Left ventricle myocardium inferior (tissue), 1 donor: Measurements from ENCODE around the gene FGFBP2. TPM values are rescaled to one million over a fixed set of nuclear protein-coding genes. Genes with fewer than 3 reads are reported as not detected.

Experiments used
- DNase-seq: peaks from one replicate; pipeline ENCODE4 v3.0.0-alpha.2; 2020
- H3K27ac ChIP-seq: fragments of 200-600 bp; replicated peaks from 2 replicates; pipeline ENCODE4 v1.8.0; 2021
- H3K27me3 ChIP-seq: fragments of 200-600 bp; 2 replicates; pipeline ENCODE4 v1.8.0; 2021; ENCODE audit warnings: low read depth
- H3K36me3 ChIP-seq: fragments of 200-600 bp; 2 replicates; pipeline ENCODE4 v1.8.0; 2021
- H3K4me1 ChIP-seq: fragments of 200-600 bp; 2 replicates; pipeline ENCODE4 v1.8.0; 2021
- H3K4me3 ChIP-seq: fragments of 200-600 bp; 2 replicates; pipeline ENCODE4 v1.8.0; 2021; ENCODE audit warnings: mild to moderate bottlenecking, moderate library complexity
- H3K9me3 ChIP-seq: fragments of 200-600 bp; replicated peaks from 2 replicates; pipeline ENCODE4 v1.8.0; 2021
- CTCF ChIP-seq: fragments of 200-600 bp; IDR thresholded peaks from 2 replicates; pipeline ENCODE4 v1.8.0; 2021; ENCODE audit warnings: antibody characterized with exemption, mild to moderate bottlenecking, borderline replicate concordance
- intact Hi-C: fragments of 100-400 bp; cut with micrococcal nuclease; formaldehyde crosslinking; loops from one replicate; pipeline ENCODE4 v1.11.0; 2022
- total RNA-seq: library from RNA; stranded (reverse); fragmentation: NEBNext Ultra II Directional; extraction: Animal tissue kit (Norgen Biotek cat#: 25700); gene quantifications from one replicate; pipeline ENCODE4 v1.2.1, GENCODE V29; 2021
- donor health status: DM: no; HTN: yes; CAD: no; lungs with severe emphysema.

FGFBP2 gene
- total RNA-seq, 1 donor from 2014 or later, result 1.2 TPM

- no peak overlapping the region for H3K27ac ChIP-seq
- intact Hi-C loops, result loop anchor here (5.0 to 10.0 kb wide), 2 partner anchors 154 to 226 kb away; no protein-coding TSS in a partner anchor
Measured at GRCh38 chr4:15958562-15958961, 4.4 kb downstream of the FGFBP2 start.

GRCh38 chr4:15956179-15956850 lies 6.7 kb downstream of the FGFBP2 start:
- DNase-seq, result peak; percentile 66
- intact Hi-C loops, result loop anchor here (5.0 to 10.0 kb wide), 2 partner anchors 152 to 224 kb away; no protein-coding TSS in a partner anchor
- no peak overlapping the region for H3K4me3 ChIP-seq
- peak; percentile 89 for TF ChIP-seq CTCF
- no peaks in the 10 kb centered on the region for H3K4me1 ChIP-seq
- no peak overlapping the region for H3K27ac ChIP-seq
- peaks cover 7% of the 10 kb centered on the region for H3K27me3 ChIP-seq
- no peaks in the 10 kb centered on the region for H3K36me3 ChIP-seq
- no peaks in the 10 kb centered on the region for H3K9me3 ChIP-seq

More at GRCh38 chr4:15958562-15958961, 4.4 kb downstream of the FGFBP2 start:
- no peak overlapping the region for H3K4me3 ChIP-seq
- peaks cover 7% of the 10 kb centered on the region for H3K27me3 ChIP-seq
- no peak for DNase-seq
- peaks cover 8% of the 10 kb centered on the region for H3K4me1 ChIP-seq
- no peak for TF ChIP-seq CTCF
- H3K9me3 ChIP-seq, result no peaks in the 10 kb centered on the region
- no peaks in the 10 kb centered on the region for H3K36me3 ChIP-seq

DNA sequence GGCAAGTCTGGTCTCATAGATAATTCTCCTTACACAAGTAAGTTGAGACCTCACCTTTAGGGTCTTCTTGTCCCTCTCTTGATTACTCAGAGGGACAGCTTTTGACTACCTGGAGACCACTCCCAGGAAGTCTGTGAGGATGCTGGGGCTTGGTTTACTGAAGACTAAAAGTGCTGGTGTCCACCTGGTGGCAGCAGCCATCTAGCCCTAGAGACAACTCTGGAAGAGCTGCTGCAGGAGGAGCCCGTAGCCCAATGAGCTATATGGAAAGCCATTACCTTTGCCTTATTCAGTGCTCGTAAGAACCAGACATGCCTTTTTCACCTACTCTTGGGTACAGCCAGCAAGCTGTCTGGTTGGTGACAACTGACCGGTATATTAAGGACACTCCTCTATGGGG lies 7.3 kb downstream of the FGFBP2 start:
- Histone ChIP-seq H3K36me3 (no peaks in the 10 kb centered on the region), H3K4me1 (no peaks in the 10 kb centered on the region), H3K27me3 (peaks cover 7% of the 10 kb centered on the region), H3K4me3 (no peak overlapping the region), H3K27ac (no peak overlapping the region), H3K9me3 (no peaks in the 10 kb centered on the region)
- TF ChIP-seq CTCF, result no peak
- DNase-seq, result no peak
- intact Hi-C loops, result loop anchor here (5.0 to 10.0 kb wide), 2 partner anchors 151 to 223 kb away; no protein-coding TSS in a partner anchor

DNA sequence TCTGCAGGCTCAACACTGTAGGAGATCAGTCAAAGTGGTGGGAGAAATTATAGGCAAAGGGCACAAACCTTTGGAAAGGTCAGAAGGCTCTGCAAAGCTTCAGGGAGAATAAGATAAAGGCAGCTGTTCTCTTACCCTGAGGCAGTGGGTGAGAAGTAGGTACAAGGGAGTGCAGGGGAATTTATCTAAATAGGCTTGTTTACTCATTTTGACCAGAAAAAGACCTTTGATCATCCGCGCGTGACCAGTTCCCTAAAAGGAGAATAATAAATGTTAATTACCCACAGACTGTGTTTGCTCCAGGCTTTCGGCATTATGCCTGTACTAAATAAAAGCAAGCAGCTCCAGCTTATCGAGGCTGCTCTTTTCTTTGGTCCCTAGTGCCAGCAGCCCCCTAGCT lies 9.3 kb downstream of the FGFBP2 start:
- Histone ChIP-seq H3K36me3 (no peaks in the 10 kb centered on the region), H3K27me3 (peaks cover 7% of the 10 kb centered on the region), H3K4me1 (no peaks in the 10 kb centered on the region), H3K4me3 (no peak overlapping the region), H3K9me3 (no peaks in the 10 kb centered on the region), H3K27ac (no peak overlapping the region)
- intact Hi-C loops, result loop anchor here (10.0 kb wide), 1 partner anchor 149 kb away; no protein-coding TSS in a partner anchor
- no peak for DNase-seq
- no peak for TF ChIP-seq CTCF

DNA sequence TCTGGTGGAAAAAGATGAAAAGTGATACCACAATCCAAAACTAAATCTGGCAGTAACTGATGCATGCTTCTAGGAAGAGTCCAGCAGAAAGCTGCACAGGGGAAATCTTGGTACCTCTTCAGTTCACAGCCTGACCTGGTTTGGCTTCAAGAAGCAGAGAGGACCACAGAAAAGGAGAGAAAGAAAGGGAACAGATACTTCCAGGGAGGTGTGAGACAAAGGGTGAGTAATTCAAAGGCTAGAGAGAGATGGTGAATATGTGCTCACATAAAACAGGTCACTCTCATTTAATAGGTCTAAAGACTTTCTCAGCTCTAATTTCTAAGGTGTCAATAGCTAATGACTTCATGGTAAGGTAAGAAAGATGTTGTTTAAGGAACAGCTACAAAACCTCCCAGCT lies 11.2 kb downstream of the FGFBP2 start:
- Histone ChIP-seq H3K27ac (no peak overlapping the region), H3K36me3 (no peaks in the 10 kb centered on the region), H3K9me3 (no peaks in the 10 kb centered on the region), H3K27me3 (no peaks in the 10 kb centered on the region), H3K4me3 (no peak overlapping the region), H3K4me1 (no peaks in the 10 kb centered on the region)
- intact Hi-C loops, result loop anchor here (10.0 kb wide), 1 partner anchor 147 kb away; no protein-coding TSS in a partner anchor
- no peak for TF ChIP-seq CTCF
- DNase-seq, result no peak
